Smooth muscle cell (in vitro differentiated cells): ENCODE measurements around the gene CPT1B. TPM values are rescaled to one million over a fixed set of nuclear protein-coding genes. Genes with fewer than 3 reads are reported as not detected.
"Not testable (repeated sequence)": the region's sequence is repeated elsewhere in the genome, so short reads cannot be mapped to it uniquely, and the experiment has no call there.

Source experiments
- DNase-seq: peaks from one replicate; lab custom pipeline; 2025; ENCODE audit not compliant: unreplicated experiment; lab: John Stamatoyannopoulos, UW
- H2AFZ ChIP-seq: fragments of 200-600 bp; sonication (generic); 2 replicates; pipeline ENCODE4 v1.6.0; 2016; ENCODE audit warnings: antibody characterized with exemption, low read depth, mild to moderate bottlenecking
- H3F3A ChIP-seq: fragments of 200-600 bp; sonication (generic); 2 replicates; pipeline ENCODE4 v1.6.0; 2017; ENCODE audit warnings: antibody characterized with exemption, low read depth
- H3K27ac ChIP-seq: fragments of 200-600 bp; sonication (generic); 2 replicates; pipeline ENCODE4 v1.5.1; 2016; ENCODE audit warnings: low read depth, mild to moderate bottlenecking
- H3K27me3 ChIP-seq: fragments of 200-600 bp; sonication (generic); 2 replicates; pipeline ENCODE4 v1.6.1; 2016; ENCODE audit warnings: low read depth, mild to moderate bottlenecking
- H3K36me3 ChIP-seq: fragments of 200-600 bp; sonication (generic); 2 replicates; pipeline ENCODE4 v1.5.1; 2016; ENCODE audit warnings: low read depth
- H3K4me1 ChIP-seq: fragments of 200-600 bp; sonication (generic); 2 replicates; pipeline ENCODE4 v1.5.1; 2016; ENCODE audit warnings: low read depth
- H3K4me2 ChIP-seq: fragments of 200-600 bp; sonication (generic); 2 replicates; pipeline ENCODE4 v1.6.0; 2016; ENCODE audit warnings: mild to moderate bottlenecking
- H3K4me3 ChIP-seq: fragments of 200-600 bp; sonication (generic); 2 replicates; pipeline ENCODE4 v1.5.1; 2016; ENCODE audit warnings: mild to moderate bottlenecking
- H3K79me2 ChIP-seq: fragments of 200-600 bp; sonication (generic); 2 replicates; pipeline ENCODE4 v1.6.0; 2016; ENCODE audit warnings: low read depth, mild to moderate bottlenecking
- H3K9ac ChIP-seq: fragments of 200-600 bp; sonication (generic); 2 replicates; pipeline ENCODE4 v1.6.0; 2016; ENCODE audit warnings: low read depth
- H3K9me3 ChIP-seq: fragments of 200-600 bp; sonication (generic); replicated peaks from 2 replicates; pipeline ENCODE4 v1.5.1; 2016; ENCODE audit warnings: low read depth
- H4K20me1 ChIP-seq: fragments of 200-600 bp; sonication (generic); 2 replicates; pipeline ENCODE4 v1.6.0; 2016; ENCODE audit warnings: low read depth
- CTCF ChIP-seq: fragments of 200-600 bp; sonication (generic); IDR thresholded peaks from 2 replicates; pipeline ENCODE4 v1.5.1; 2017; ENCODE audit warnings: borderline replicate concordance, mild to moderate bottlenecking, antibody characterized with exemption; ENCODE audit not compliant: insufficient read depth, poor library complexity, severe bottlenecking
- WGBS: methylation state at CpG from one replicate; pipeline ENCODE4 v1.1.7; 2016; ENCODE audit warnings: low lambda C conversion rate; 5-methylcytosine and 5-hydroxymethylcytosine counted together
- polyA plus RNA-seq: library from polyadenylated mRNA; unstranded; fragments of >200 nt; fragmentation: Nextera tagmentation; extraction: Ambion mirVana; gene quantifications from 2 replicates; pipeline ENCODE4 v1.2.1, GENCODE V29; 2016
- total RNA-seq: library from RNA; depleted of rRNA; stranded (reverse); fragments of >200 nt; gene quantifications from 2 replicates; pipeline ENCODE4 v1.2.3, GENCODE V29; 2014

The CPT1B gene
- total and polyA plus RNA-seq, 2 experiments from 2014 or later = 19.3 to 20.7 TPM

- peaks cover 17% of the 10 kb centered on the region for H4K20me1 ChIP-seq
- 97% methylated on average over 10 of the region's 10 CpGs for WGBS
- no peaks in the 10 kb centered on the region for H3K4me1 ChIP-seq
- peaks cover 10% of the 10 kb centered on the region for H3K79me2 ChIP-seq
- H3K4me3 ChIP-seq = no peak overlapping the region
- no peak overlapping the region for H3K27ac ChIP-seq
- no peaks in the 10 kb centered on the region for H3K36me3 ChIP-seq
- no peak overlapping the region for H3K4me2 ChIP-seq
- DNase-seq = no peak
- H3K9me3 ChIP-seq = no peaks in the 10 kb centered on the region
- TF ChIP-seq CTCF = no peak
- no peak overlapping the region for H2AFZ ChIP-seq
- no peaks in the 10 kb centered on the region for H3K27me3 ChIP-seq
- H3K9ac ChIP-seq = no peak overlapping the region
- peaks cover 11% of the 10 kb centered on the region for H3F3A ChIP-seq
Observed at GRCh38 chr22:50521710-50522109, 56.5 kb downstream of the CPT1B start.

DNA sequence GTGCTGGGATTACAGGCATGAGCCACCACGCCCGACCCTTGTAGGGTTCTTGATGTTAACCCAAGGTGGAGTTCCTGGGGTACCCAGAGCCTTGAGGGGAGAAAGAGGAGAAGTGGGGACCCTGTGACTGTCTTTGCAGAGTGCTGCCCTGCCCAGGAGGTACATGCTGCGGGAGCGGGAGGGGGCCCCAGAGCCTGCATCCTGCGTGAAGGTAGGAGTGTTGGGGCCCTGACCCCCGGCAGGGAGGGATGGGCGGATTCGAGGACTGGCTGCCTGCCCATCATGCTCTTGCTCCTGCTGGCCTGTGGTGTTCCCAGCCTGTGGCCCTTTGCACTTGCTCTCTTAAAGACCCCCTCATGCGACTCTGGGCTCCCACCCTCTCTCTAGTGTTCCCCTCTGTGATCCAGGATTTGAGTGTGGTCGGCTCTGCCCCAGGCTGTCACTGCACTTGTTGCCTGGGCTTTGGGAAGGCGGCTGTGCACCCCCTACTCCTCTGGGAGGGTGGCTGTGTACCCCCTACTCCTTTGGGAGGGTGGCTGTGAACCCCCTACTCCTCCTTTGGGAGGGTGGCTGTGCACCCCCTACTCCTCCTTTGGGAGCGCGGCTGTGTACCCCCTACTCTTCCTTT is 57.3 kb downstream of the CPT1B start:
- no peak for TF ChIP-seq CTCF
- Histone ChIP-seq H3K9me3 (no peaks in the 10 kb centered on the region), H4K20me1 (peaks cover 21% of the 10 kb centered on the region), H3K27ac (no peak overlapping the region), H3K36me3 (no peaks in the 10 kb centered on the region), H3K27me3 (no peaks in the 10 kb centered on the region), H3K4me3 (no peak overlapping the region), H3K4me1 (no peaks in the 10 kb centered on the region), H3F3A (peaks cover 9% of the 10 kb centered on the region), H3K4me2 (no peak overlapping the region), H3K79me2 (peaks cover 10% of the 10 kb centered on the region), H3K9ac (no peak overlapping the region), H2AFZ (no peak overlapping the region)
- no peak for DNase-seq
- 95% methylated on average over 13 of the region's 13 CpGs for WGBS

- H3K9me3 ChIP-seq, H3K4me2 ChIP-seq, H3K27ac ChIP-seq, H3K4me1 ChIP-seq, DNase-seq, H3K36me3 ChIP-seq, H3K4me3 ChIP-seq, H2AFZ ChIP-seq, H3K27me3 ChIP-seq, H3F3A ChIP-seq, H3K9ac ChIP-seq: not testable (repeated sequence)
- Histone ChIP-seq H4K20me1 (peaks cover 25% of the 10 kb centered on the region), H3K79me2 (peaks cover 10% of the 10 kb centered on the region)
- 97% methylated on average over 8 of the region's 8 CpGs for WGBS
Observed at GRCh38 chr22:50520184-50520583, 58.0 kb downstream of the CPT1B start.

DNA sequence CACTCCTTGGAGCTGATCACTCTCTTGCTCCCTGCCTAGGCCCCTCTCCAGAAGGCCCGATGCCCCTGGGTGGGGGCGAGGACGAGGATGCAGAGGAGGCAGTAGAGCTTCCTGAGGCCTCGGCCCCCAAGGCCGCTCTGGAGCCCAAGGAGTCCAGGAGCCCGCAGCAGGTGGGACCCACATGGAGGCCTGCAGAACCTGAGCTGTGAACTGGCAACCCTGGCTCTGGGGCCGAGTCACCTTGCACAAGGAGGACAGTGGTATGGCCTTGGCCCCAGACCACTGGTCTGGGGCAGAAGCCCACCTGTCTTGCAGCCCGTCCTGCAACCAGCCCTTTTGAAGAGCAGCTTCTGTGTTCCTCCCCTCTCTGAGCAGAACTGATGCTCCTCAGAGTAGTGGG is 59.1 kb downstream of the CPT1B start:
- peaks cover 7% of the 10 kb centered on the region for H3K79me2 ChIP-seq
- TF ChIP-seq CTCF = no peak
- WGBS = 98% methylated on average over 8 of the region's 8 CpGs

More for the DNA sequence above, 59.1 kb downstream of the CPT1B start:
- Histone ChIP-seq H3K9ac (no peak overlapping the region), H3K27ac (no peak overlapping the region), H3K4me3 (no peak overlapping the region), H3K4me2 (no peak overlapping the region), H4K20me1 (peaks cover 22% of the 10 kb centered on the region), H2AFZ (no peak overlapping the region), H3F3A (peaks cover 4% of the 10 kb centered on the region), H3K9me3 (no peaks in the 10 kb centered on the region), H3K27me3 (no peaks in the 10 kb centered on the region), H3K4me1 (no peaks in the 10 kb centered on the region), H3K36me3 (no peaks in the 10 kb centered on the region)
- DNase-seq = no peak

Other genes with a start within 250 kb of the CPT1B start
- gene PPP6R2, start 235.1 kb downstream of the CPT1B start, total RNA-seq = 24.6 and 30.7 TPM in 2 replicates
- 31.6 and 36.3 TPM in 2 replicates for gene PPP6R2, start 235.1 kb downstream of the CPT1B start, polyA plus RNA-seq
- gene SBF1, start 103.4 kb downstream of the CPT1B start, total RNA-seq = 34.1 and 37.3 TPM in 2 replicates
- 53.6 and 70.8 TPM in 2 replicates for gene SBF1, start 103.4 kb downstream of the CPT1B start, polyA plus RNA-seq
- gene ADM2, start 96.9 kb downstream of the CPT1B start, total RNA-seq = 3.0 and 4.1 TPM in 2 replicates
- 15.8 and 16.9 TPM in 2 replicates for gene ADM2, start 96.9 kb downstream of the CPT1B start, polyA plus RNA-seq
- 2.1 TPM in 1 of 2 replicates, not detected in the other for gene MIOX, start 91.6 kb downstream of the CPT1B start, total RNA-seq
- 0.49 and 0.54 TPM in 2 replicates for gene MIOX, start 91.6 kb downstream of the CPT1B start, polyA plus RNA-seq
- gene LMF2, start 70.7 kb downstream of the CPT1B start, total RNA-seq = 53.5 and 56.3 TPM in 2 replicates
- 117 and 130 TPM in 2 replicates for gene LMF2, start 70.7 kb downstream of the CPT1B start, polyA plus RNA-seq
- 20.7 and 24.1 TPM in 2 replicates for gene NCAPH2, start 70.2 kb downstream of the CPT1B start, total RNA-seq
- gene NCAPH2, start 70.2 kb downstream of the CPT1B start, polyA plus RNA-seq = 42.0 and 45.7 TPM in 2 replicates
- 1.5 and 3.2 TPM in 2 replicates for gene SCO2, start 52.8 kb downstream of the CPT1B start, total RNA-seq
- 17.6 and 22.6 TPM in 2 replicates for gene SCO2, start 52.8 kb downstream of the CPT1B start, polyA plus RNA-seq
- gene TYMP, start 48.4 kb downstream of the CPT1B start, total RNA-seq = 85.8 and 87.4 TPM in 2 replicates
- 263 and 287 TPM in 2 replicates for gene TYMP, start 48.4 kb downstream of the CPT1B start, polyA plus RNA-seq
- gene KLHDC7B, start 32.5 kb downstream of the CPT1B start, total RNA-seq = 0.31 and 1.1 TPM in 2 replicates
- gene KLHDC7B, start 32.5 kb downstream of the CPT1B start, polyA plus RNA-seq = 1.5 and 2.2 TPM in 2 replicates
- not detected in 2 replicates for gene SYCE3, start 15.5 kb downstream of the CPT1B start, total RNA-seq
- gene SYCE3, start 15.5 kb downstream of the CPT1B start, polyA plus RNA-seq = not detected in 2 replicates
- gene CHKB, start 4.4 kb upstream of the CPT1B start, total RNA-seq = 33.6 and 35.2 TPM in 2 replicates
- 62.8 and 64.8 TPM in 2 replicates for gene CHKB, start 4.4 kb upstream of the CPT1B start, polyA plus RNA-seq
- gene MAPK8IP2, start 22.4 kb upstream of the CPT1B start, total RNA-seq = 0.63 TPM in 2 replicates
- 1.2 and 1.5 TPM in 2 replicates for gene MAPK8IP2, start 22.4 kb upstream of the CPT1B start, polyA plus RNA-seq
- 16.6 and 19.9 TPM in 2 replicates for gene ARSA, start 49.7 kb upstream of the CPT1B start, total RNA-seq
- 16.6 and 17.7 TPM in 2 replicates for gene ARSA, start 49.7 kb upstream of the CPT1B start, polyA plus RNA-seq
- 1.3 and 2.0 TPM in 2 replicates for gene SHANK3, start 94.4 kb upstream of the CPT1B start, total RNA-seq
- 1.6 and 1.9 TPM in 2 replicates for gene SHANK3, start 94.4 kb upstream of the CPT1B start, polyA plus RNA-seq
- gene ACR, start 159.8 kb upstream of the CPT1B start, total RNA-seq = 0.27 and 1.9 TPM in 2 replicates
- gene ACR, start 159.8 kb upstream of the CPT1B start, polyA plus RNA-seq = not detected in 2 replicates
- gene RABL2B, start 205.2 kb upstream of the CPT1B start, total RNA-seq = 8.0 and 12.5 TPM in 2 replicates
- 17.4 and 22.9 TPM in 2 replicates for gene RABL2B, start 205.2 kb upstream of the CPT1B start, polyA plus RNA-seq